ENCODE measurements around the gene OTOG. TPM values are rescaled to one million over a fixed set of nuclear protein-coding genes. Genes with fewer than 3 reads are reported as not detected.

OTOG gene
- total RNA-seq, 6 experiments from 2014 or later = not detected

DNA sequence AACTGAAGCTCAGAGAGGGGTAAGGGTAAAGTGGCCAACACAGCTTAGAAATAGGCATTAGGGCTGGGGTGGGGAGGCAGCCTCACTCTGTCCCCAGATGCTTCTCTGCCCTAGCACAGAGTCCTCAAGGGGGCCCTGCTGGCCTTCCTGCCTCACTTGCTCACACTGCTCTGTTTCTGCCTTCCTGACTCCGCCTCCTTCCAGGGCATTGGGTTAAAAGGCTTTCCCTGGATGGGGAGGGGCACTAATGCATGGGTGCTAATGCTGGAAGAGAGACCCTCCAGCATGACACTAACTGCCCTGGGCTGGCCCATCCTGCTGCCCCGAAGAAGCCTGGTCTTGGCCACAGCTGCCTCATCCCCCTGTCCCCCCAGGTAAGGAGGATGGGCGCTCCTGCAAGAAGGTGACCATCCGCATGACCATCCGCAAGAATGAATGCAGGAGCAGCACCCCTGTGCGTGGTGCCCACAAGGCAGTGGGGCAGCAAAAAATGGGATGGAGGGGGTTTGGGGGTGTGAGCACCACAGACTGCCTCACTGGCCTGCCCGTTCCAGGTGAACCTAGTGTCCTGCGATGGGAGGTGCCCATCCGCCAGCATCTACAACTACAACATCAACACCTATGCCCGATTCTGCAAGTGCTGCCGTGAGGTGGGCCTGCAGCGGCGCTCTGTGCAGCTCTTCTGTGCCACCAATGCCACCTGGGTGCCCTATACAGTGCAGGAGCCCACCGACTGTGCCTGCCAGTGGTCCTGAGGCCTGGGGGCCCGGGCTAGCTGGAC lies 98.3 kb downstream of the OTOG start:
- H3K27me3 ChIP-seq = no peaks in the 10 kb centered on the region
- no peak for TF ChIP-seq POLR2A (IDR thresholded peaks at IDR 0.05)
- TF ChIP-seq, protein P1, sequence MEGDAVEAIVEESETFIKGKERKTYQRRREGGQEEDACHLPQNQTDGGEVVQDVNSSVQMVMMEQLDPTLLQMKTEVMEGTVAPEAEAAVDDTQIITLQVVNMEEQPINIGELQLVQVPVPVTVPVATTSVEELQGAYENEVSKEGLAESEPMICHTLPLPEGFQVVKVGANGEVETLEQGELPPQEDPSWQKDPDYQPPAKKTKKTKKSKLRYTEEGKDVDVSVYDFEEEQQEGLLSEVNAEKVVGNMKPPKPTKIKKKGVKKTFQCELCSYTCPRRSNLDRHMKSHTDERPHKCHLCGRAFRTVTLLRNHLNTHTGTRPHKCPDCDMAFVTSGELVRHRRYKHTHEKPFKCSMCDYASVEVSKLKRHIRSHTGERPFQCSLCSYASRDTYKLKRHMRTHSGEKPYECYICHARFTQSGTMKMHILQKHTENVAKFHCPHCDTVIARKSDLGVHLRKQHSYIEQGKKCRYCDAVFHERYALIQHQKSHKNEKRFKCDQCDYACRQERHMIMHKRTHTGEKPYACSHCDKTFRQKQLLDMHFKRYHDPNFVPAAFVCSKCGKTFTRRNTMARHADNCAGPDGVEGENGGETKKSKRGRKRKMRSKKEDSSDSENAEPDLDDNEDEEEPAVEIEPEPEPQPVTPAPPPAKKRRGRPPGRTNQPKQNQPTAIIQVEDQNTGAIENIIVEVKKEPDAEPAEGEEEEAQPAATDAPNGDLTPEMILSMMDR (IDR thresholded peaks at IDR 0.05) = no peak

DNA sequence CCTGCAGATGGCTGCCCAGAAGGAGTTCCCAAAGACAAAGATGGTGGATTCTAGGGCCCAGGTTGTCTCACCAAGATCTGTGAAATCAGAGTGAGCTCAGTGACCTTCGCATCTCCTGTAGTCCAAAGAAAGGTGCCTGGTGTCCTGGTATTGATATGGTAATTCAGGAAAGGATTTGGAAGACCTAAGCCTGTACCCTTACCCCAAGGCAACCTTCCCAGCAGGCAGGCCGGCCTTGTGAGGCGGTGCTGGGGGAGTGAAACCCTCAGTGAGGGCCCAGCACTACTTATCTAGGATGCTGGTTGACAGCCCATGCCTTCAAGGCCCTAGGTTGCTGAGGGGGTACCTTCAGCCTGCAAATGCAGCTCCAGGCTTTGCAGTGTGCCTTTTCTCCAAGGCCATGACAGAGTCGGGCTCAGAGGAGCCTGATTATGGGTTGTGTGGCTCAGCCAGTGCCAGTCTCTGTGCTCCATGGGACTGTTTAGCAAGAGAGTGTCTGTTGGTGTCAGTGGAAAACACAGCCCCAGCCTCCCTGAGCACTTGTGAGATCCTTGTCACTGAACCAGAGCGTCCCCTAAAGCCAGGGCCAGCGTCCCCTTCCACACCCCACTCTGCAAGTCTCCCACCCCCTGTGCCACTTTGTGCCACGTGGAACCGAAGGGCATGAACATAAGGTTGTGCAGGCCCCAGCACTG lies 99.5 kb downstream of the OTOG start:
- Histone ChIP-seq H3K36me3 (no peaks in the 10 kb centered on the region), H3K4me1 (no peaks in the 10 kb centered on the region), H3K27ac (no peak overlapping the region), H3K4me3 (no peak overlapping the region), H3K9me3 (no peaks in the 10 kb centered on the region), H3K27me3 (no peaks in the 10 kb centered on the region)
- ATAC-seq (no peak), DNase-seq (no peak)
- no peak for TF ChIP-seq POLR2A (IDR thresholded peaks at IDR 0.05)
- TF ChIP-seq, protein P1 (IDR thresholded peaks at IDR 0.05) = no peak
- intact Hi-C loops (cut with DNase I) = no loop called here
- WGBS (ENCODE audit: insufficient coverage, low coverage, low lambda C conversion rate, missing lambda C conversion rate) = no CpG with 5 or more reads among the region's 8 CpGs

More for the DNA sequence above, 98.3 kb downstream of the OTOG start:
- no peak overlapping the region for H3K4me3 ChIP-seq
- intact Hi-C loops (cut with DNase I) = no loop called here
- no peaks in the 10 kb centered on the region for H3K9me3 ChIP-seq
- DNase-seq (no peak), ATAC-seq (no peak)
- H3K36me3 ChIP-seq = no peaks in the 10 kb centered on the region
- H3K27ac ChIP-seq = no peak overlapping the region
- no peaks in the 10 kb centered on the region for H3K4me1 ChIP-seq
- no CpG with 5 or more reads among the region's 15 CpGs for WGBS (ENCODE audit: insufficient coverage, low coverage, low lambda C conversion rate, missing lambda C conversion rate)

DNA sequence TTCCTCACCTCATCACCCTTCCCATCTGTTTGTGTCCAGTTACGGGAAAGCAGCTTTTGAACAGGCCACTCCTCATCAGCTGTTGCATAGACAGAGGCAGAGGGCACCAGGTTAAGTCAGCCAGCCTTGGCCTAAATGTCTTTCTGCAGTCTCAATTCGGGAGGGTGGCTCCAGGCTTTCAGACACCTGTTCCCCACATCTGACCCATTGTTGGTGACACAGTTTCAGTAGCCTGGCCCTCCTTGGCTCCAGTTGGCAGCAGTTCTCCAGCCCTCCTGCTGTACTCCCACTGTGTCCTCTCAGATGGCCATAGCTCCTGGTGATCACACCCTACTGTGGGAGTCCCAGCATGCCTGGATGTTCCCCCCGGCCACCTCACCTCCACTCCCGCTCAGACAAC lies 101.5 kb downstream of the OTOG start:
- TF ChIP-seq, protein P1 (IDR thresholded peaks at IDR 0.05) = no peak
- TF ChIP-seq POLR2A (IDR thresholded peaks at IDR 0.05) = no peak
- WGBS (ENCODE audit: insufficient coverage, low coverage, low lambda C conversion rate, missing lambda C conversion rate) = 60% methylated on average over 4 of the region's 4 CpGs
- Histone ChIP-seq H3K4me1 (no peaks in the 10 kb centered on the region), H3K36me3 (no peaks in the 10 kb centered on the region), H3K9me3 (no peaks in the 10 kb centered on the region), H3K27me3 (no peaks in the 10 kb centered on the region), H3K27ac (no peak overlapping the region), H3K4me3 (no peak overlapping the region)
- no peak for DNase-seq
- no peak for ATAC-seq
- intact Hi-C loops (cut with DNase I) = no loop called here

DNA sequence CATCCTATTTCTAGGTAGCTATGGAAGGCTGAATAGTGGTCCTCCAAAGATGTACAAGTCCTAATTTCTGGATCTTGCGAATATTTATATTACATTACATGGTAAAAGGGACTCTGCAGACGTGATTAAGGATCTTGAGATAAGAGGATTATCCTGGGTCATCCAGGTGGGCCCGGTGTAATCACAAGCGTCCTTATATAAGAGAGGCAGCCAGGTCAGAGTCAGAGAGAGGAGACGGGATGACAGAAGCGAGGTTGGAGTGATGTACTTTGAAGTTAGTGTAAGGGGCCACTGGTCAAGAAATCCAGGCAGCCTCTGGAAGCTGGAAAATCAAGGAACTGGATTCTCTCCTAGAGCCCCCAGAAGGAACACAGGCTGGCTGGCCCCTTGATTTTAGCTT lies 102.2 kb downstream of the OTOG start:
- intact Hi-C loops (cut with DNase I) = no loop called here
- WGBS (ENCODE audit: insufficient coverage, low coverage, low lambda C conversion rate, missing lambda C conversion rate) = 46% methylated on average over 6 of the region's 6 CpGs
- no peaks in the 10 kb centered on the region for H3K27me3 ChIP-seq
- no peak for DNase-seq
- H3K36me3 ChIP-seq = no peaks in the 10 kb centered on the region
- no peak for ATAC-seq
- H3K4me3 ChIP-seq = no peak overlapping the region
- no peaks in the 10 kb centered on the region for H3K9me3 ChIP-seq
- TF ChIP-seq, protein P1 (IDR thresholded peaks at IDR 0.05) = no peak
- no peak for TF ChIP-seq POLR2A (IDR thresholded peaks at IDR 0.05)
- H3K4me1 ChIP-seq = no peaks in the 10 kb centered on the region
- no peak overlapping the region for H3K27ac ChIP-seq
